ENCODE results near the gene BLNK.

- TF ChIP-seq CTCF (IDR thresholded peaks at IDR 0.05): no peak
- no peak for TF ChIP-seq EZH2 (IDR thresholded peaks at IDR 0.05)
Measured at GRCh38 chr10:96242822-96243221, 28.5 kb downstream of the BLNK start.

Measured in neural progenitor cell (in vitro differentiated cells).